Testis (tissue), 3 donors: ENCODE results near the gene IFNK. TPM values are rescaled to one million over a fixed set of nuclear protein-coding genes. Genes with fewer than 3 reads are reported as not detected.

Experiments used
- DNase-seq: peaks from one replicate; pipeline ENCODE4 v3.0.0-alpha.2; 2019
- H3K27ac ChIP-seq, 2 donors: fragments of 200-600 bp; sonication (generic); one replicate each; pipeline ENCODE4 v1.5.1; 2019
- H3K27me3 ChIP-seq: fragments of 200-600 bp; sonication (generic); one replicate; pipeline ENCODE4 v1.5.1; 2019
- H3K36me3 ChIP-seq: fragments of 200-600 bp; sonication (generic); one replicate; pipeline ENCODE4 v1.5.1; 2017; ENCODE audit warnings: low read depth; ENCODE audit errors: missing control alignments
- H3K4me1 ChIP-seq: fragments of 200-600 bp; sonication (generic); one replicate; pipeline ENCODE4 v1.5.1; 2019
- H3K4me3 ChIP-seq, 2 donors: fragments of 200-600 bp; sonication (generic); one replicate each; pipeline ENCODE4 v1.5.1; 2017 to 2019
- H3K9me3 ChIP-seq: fragments of 200-600 bp; sonication (generic); one replicate; pipeline ENCODE4 v1.5.1; 2017
- CTCF ChIP-seq, 3 experiments: fragments of 450-650 bp in 2 of 3; fragments of 200-600 bp in 1 of 3; sonication (generic) in 1 of 3; IDR thresholded peaks; one replicate each; pipeline ENCODE4 v1.5.1; 2016 to 2019; ENCODE audit warnings: antibody characterized with exemption in 3 of 3, mild to moderate bottlenecking in 2 of 3, moderate library complexity in 1 of 3
- POLR2A ChIP-seq: fragments of 450-650 bp; IDR thresholded peaks from one replicate; pipeline ENCODE4 v1.6.1; 2017; ENCODE audit warnings: antibody characterized with exemption, mild to moderate bottlenecking, moderate library complexity
- WGBS, 2 donors: methylation state at CpG; one replicate each; pipeline ENCODE4 v1.1.5; 2018; 5-methylcytosine and 5-hydroxymethylcytosine counted together
- intact Hi-C: fragments of 100-400 bp; cut with DNase I; formaldehyde crosslinking; loops from one replicate; pipeline ENCODE4 v1.15.1; 2023; ENCODE audit warnings: low total_unique reads
- polyA plus RNA-seq: library from polyadenylated mRNA; stranded (reverse); fragments of 350-450 nt; fragmentation: Illumina TruSeq; extraction: RNeasy Lipid Tissue Mini Kit (QIAGEN cat#74804); gene quantifications from one replicate; pipeline ENCODE4 v1.2.3, GENCODE V29; 2014; ENCODE audit warnings: low read depth, low replicate concordance; ENCODE audit not compliant: insufficient read depth
- total RNA-seq, 2 donors: library from RNA; depleted of rRNA; stranded (reverse); fragments of >200 nt; gene quantifications; one replicate each; pipeline ENCODE4 v1.2.3, GENCODE V29; 2016

IFNK gene
- total and polyA plus RNA-seq, 3 donors from 2014 or later, result not detected

GRCh38 chr9:27529316-27530278, 5.5 kb downstream of the IFNK start, which contains the start of gene MOB3B:
MOB3B (minus strand) TSS chr9:27529814; CDS start chr9:27455550, 74,264 bp downstream.
- H3K9me3 ChIP-seq, result no peaks in the 10 kb centered on the region
- WGBS, 2 donors, result 3 to 40% methylated on average over 2 to 60 of the region's 74 CpGs
- peak within 1 kb of the TSS; percentile 78 to 87 for H3K4me3 ChIP-seq
- H3K27me3 ChIP-seq, result no peaks in the 10 kb centered on the region
- H3K4me1 ChIP-seq, result peaks cover 6% of the 10 kb centered on the region
- peak within 1 kb of the TSS; percentile 89 to 96 for H3K27ac ChIP-seq
- no peak for TF ChIP-seq POLR2A
- TF ChIP-seq CTCF (IDR thresholded peaks at IDR 0.05), result peak; percentile 96 to 98 (median 97)
- DNase-seq, result peak; percentile 90
- intact Hi-C loops, result loop anchor here (5.0 kb wide), 1 partner anchor 197 kb away; no protein-coding TSS in a partner anchor
- no peaks in the 10 kb centered on the region for H3K36me3 ChIP-seq

GRCh38 chr9:27530915-27531755, 7.0 kb downstream of the IFNK start:
- no peak for DNase-seq
- TF ChIP-seq POLR2A (no peak), CTCF (IDR thresholded peaks at IDR 0.05) (no peak)
- Histone ChIP-seq H3K27ac (no peak overlapping the region), H3K9me3 (no peaks in the 10 kb centered on the region), H3K4me1 (peaks cover 6% of the 10 kb centered on the region), H3K36me3 (no peaks in the 10 kb centered on the region), H3K4me3 (no peak overlapping the region), H3K27me3 (no peaks in the 10 kb centered on the region)
- 54 to 63% methylated on average over 4 of the region's 4 CpGs for WGBS, 2 donors
- intact Hi-C loops, result no loop called here

- H3K27me3 ChIP-seq, result no peaks in the 10 kb centered on the region
- H3K4me3 ChIP-seq, result no peak overlapping the region
- no peaks in the 10 kb centered on the region for H3K9me3 ChIP-seq
- no peaks in the 10 kb centered on the region for H3K36me3 ChIP-seq
- no peak overlapping the region for H3K27ac ChIP-seq
- TF ChIP-seq POLR2A, result no peak
- TF ChIP-seq CTCF (IDR thresholded peaks at IDR 0.05), result no peak
- intact Hi-C loops, result no loop called here
- WGBS, 2 donors, result 72 to 85% methylated on average over 1 of the region's 1 CpG
- DNase-seq, result no peak
- H3K4me1 ChIP-seq, result peaks cover 6% of the 10 kb centered on the region
Observed at GRCh38 chr9:27532046-27532445, 8.0 kb downstream of the IFNK start.

GRCh38 chr9:27533311-27533710, 9.2 kb downstream of the IFNK start:
- DNase-seq, result no peak
- H3K27me3 ChIP-seq, result no peaks in the 10 kb centered on the region
- H3K4me1 ChIP-seq, result peaks cover 6% of the 10 kb centered on the region
- peak overlapping the region in 1 of 2 donors; percentile 62 for H3K27ac ChIP-seq
- H3K9me3 ChIP-seq, result no peaks in the 10 kb centered on the region
- TF ChIP-seq CTCF (IDR thresholded peaks at IDR 0.05) (no peak), POLR2A (no peak)
- H3K36me3 ChIP-seq, result no peaks in the 10 kb centered on the region
- intact Hi-C loops, result no loop called here
- H3K4me3 ChIP-seq, result no peak overlapping the region
- 78 to 96% methylated on average over 1 of the region's 1 CpG for WGBS, 2 donors
